GM20000 (cell line): ENCODE measurements around the gene AGAP1.

Source experiments
- DNase-seq: peaks from one replicate; pipeline ENCODE4 v3.0.0; 2012; ENCODE audit warnings: low spot score
- CTCF ChIP-seq: IDR thresholded peaks from 2 replicates; pipeline ENCODE4 v1.5.1; 2012; ENCODE audit warnings: mild to moderate bottlenecking, control low read depth; ENCODE audit errors: extremely low read depth, missing control alignments

AGAP1 gene

GRCh38 chr2:236081171-236081570 lies 587.3 kb downstream of the AGAP1 start:
- no peak for TF ChIP-seq CTCF

GRCh38 chr2:236082061-236082460 lies 588.2 kb downstream of the AGAP1 start:
- no peak for TF ChIP-seq CTCF
- DNase-seq, result no peak

More at GRCh38 chr2:236081171-236081570, 587.3 kb downstream of the AGAP1 start:
- DNase-seq, result no peak

GRCh38 chr2:236083934-236084333 lies 590.1 kb downstream of the AGAP1 start:
- DNase-seq, result no peak
- TF ChIP-seq CTCF, result no peak

- TF ChIP-seq CTCF, result no peak
- DNase-seq, result no peak
Observed at GRCh38 chr2:236085211-236085610, 591.4 kb downstream of the AGAP1 start.

GRCh38 chr2:236085647-236086046 lies 591.8 kb downstream of the AGAP1 start:
- TF ChIP-seq CTCF, result no peak
- no peak for DNase-seq

- TF ChIP-seq CTCF, result no peak
- no peak for DNase-seq
Observed at GRCh38 chr2:236086403-236086970, 592.6 kb downstream of the AGAP1 start.

- no peak for TF ChIP-seq CTCF
- no peak for DNase-seq
Observed at GRCh38 chr2:236086971-236087465, 593.2 kb downstream of the AGAP1 start.
